Fibroblast of lung (primary cell): Measurements from ENCODE around the gene RASA1. TPM values are rescaled to one million over a fixed set of nuclear protein-coding genes. Genes with fewer than 3 reads are reported as not detected.
A peak's percentile ranks its signal among the peaks of the same experiment; 100 is the strongest.

ENCODE experiments used
- DNase-seq, 2 donors: peaks; one replicate each; pipeline versions ENCODE4 v3.0.0 to v3.0.0-alpha.2; 2010; ENCODE audit warnings: low read depth in 2 of 2
- H2AFZ ChIP-seq: 2 replicates; pipeline ENCODE4 v1.5.1; 2012; ENCODE audit warnings: low read length, control low read depth, inconsistent platforms
- H3K27ac ChIP-seq: 2 replicates; pipeline ENCODE4 v1.5.1; 2011; ENCODE audit warnings: low read length, control low read depth; ENCODE audit not compliant: insufficient read depth
- H3K27me3 ChIP-seq: 2 replicates; pipeline ENCODE4 v1.5.1; 2011; ENCODE audit warnings: mild to moderate bottlenecking, low read length; ENCODE audit not compliant: control insufficient read depth, insufficient read depth
- H3K36me3 ChIP-seq: 2 replicates; pipeline ENCODE4 v1.5.1; 2011; ENCODE audit warnings: low read length; ENCODE audit not compliant: control insufficient read depth, insufficient read depth
- H3K4me1 ChIP-seq: 2 replicates; pipeline ENCODE4 v1.5.1; 2011; ENCODE audit warnings: low read length; ENCODE audit not compliant: control insufficient read depth, insufficient read depth; ENCODE audit errors: extremely low read depth
- H3K4me2 ChIP-seq: 2 replicates; pipeline ENCODE4 v1.5.1; 2011; ENCODE audit warnings: low read length, control low read depth; ENCODE audit not compliant: insufficient read depth; ENCODE audit errors: extremely low read depth
- H3K4me3 ChIP-seq, 4 experiments: fragments of 200-600 bp in 1 of 4; sonication (generic) in 1 of 4; replicated peaks in 1 of 4; 2 replicates each; pipeline ENCODE4 v1.5.1; 2011 to 2016; ENCODE audit warnings: low read length in 4 of 4, low read depth in 3 of 4, mild to moderate bottlenecking in 3 of 4, control low read depth in 2 of 4, inconsistent platforms in 1 of 4, mixed read lengths in 1 of 4; ENCODE audit not compliant: insufficient read depth in 1 of 4; ENCODE audit errors: control extremely low read depth in 1 of 4
- H3K79me2 ChIP-seq: 2 replicates; pipeline ENCODE4 v1.5.1; 2012; ENCODE audit warnings: mild to moderate bottlenecking, low read length, inconsistent platforms; ENCODE audit not compliant: control insufficient read depth, insufficient read depth
- H3K9ac ChIP-seq: 2 replicates; pipeline ENCODE4 v1.5.1; 2011; ENCODE audit warnings: mild to moderate bottlenecking, low read length, control low read depth; ENCODE audit not compliant: insufficient read depth
- H3K9me3 ChIP-seq: 2 replicates; pipeline ENCODE4 v1.5.1; 2012; ENCODE audit warnings: low read depth, low read length; ENCODE audit not compliant: control insufficient read depth, insufficient read depth
- H4K20me1 ChIP-seq: 2 replicates; pipeline ENCODE4 v1.5.1; 2011; ENCODE audit warnings: low read length; ENCODE audit not compliant: control insufficient read depth, insufficient read depth; ENCODE audit errors: extremely low read depth
- CTCF ChIP-seq, 2 donors: IDR thresholded peaks in 1 of 2; conservative IDR thresholded peaks in 1 of 2; 1 replicate in 1 of 2; 2 replicates in 1 of 2; pipeline ENCODE4 v1.5.1; 2011 to 2012; ENCODE audit warnings: low read length in 2 of 2, control low read depth in 1 of 2, inconsistent platforms in 1 of 2, low read depth in 1 of 2, mild to moderate bottlenecking in 1 of 2
- EZH2 ChIP-seq: IDR thresholded peaks from 2 replicates; pipeline ENCODE4 v1.5.1; 2012; ENCODE audit warnings: low read length, control low read depth, mild to moderate bottlenecking; ENCODE audit errors: missing control alignments
- polyA plus RNA-seq, 2 donors: library from polyadenylated mRNA; depleted of rRNA in 1 of 2; stranded (reverse) in 1 of 2; unstranded in 1 of 2; fragments of >200 nt; gene quantifications; 2 replicates each; pipeline ENCODE4 v1.2.1, GENCODE V29; 2011 to 2012; ENCODE audit warnings: missing spikeins in 1 of 2
- total RNA-seq: library from RNA; depleted of rRNA; stranded (reverse); fragments of >200 nt; gene quantifications from 2 replicates; pipeline ENCODE4 v1.2.1, GENCODE V29; 2014

RASA1 gene
- total and polyA plus RNA-seq, 2 donors (not counting 1 experiment from before 2014, with no cell fraction given): 45.8 to 66.6 TPM

DNA sequence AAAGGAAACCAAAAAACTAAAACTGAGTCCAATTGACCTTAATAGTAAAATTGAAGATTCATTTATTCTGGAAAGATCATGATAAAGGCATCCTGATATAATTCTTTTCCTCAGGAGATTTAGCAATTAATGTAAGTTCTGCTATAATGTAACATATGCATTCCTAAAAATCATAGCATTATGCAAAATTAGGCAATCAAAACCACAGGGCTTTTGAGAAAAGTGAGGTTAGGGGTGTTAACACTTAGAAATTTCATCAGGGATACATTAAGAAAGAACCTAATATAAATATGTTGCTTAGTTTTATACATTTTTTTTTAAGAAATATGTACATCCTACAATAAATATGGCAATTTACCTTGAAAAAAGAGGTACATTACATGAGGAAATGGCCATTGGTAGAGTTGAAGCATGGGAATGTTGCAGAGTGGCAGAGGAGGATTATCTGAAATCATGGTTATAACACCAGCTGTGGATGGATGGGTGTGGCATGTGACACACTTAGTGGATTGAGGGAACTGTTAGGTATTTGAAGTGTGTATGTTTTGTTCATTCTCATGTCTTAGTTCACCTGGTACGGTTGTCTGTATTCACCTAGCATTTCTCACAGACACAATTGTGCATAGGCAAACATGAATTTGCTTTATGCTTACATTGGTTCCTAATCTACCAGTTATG, 94.0 kb downstream of the RASA1 start:
- H2AFZ ChIP-seq: no peak overlapping the region
- no peak for TF ChIP-seq EZH2
- TF ChIP-seq CTCF (conservative IDR thresholded peaks at IDR 0.05 in 1 of 2, IDR thresholded peaks at IDR 0.05 in 1 of 2; ENCODE audit: low read depth in 1 of 2, low read length in 2 of 2): no peak
- H3K4me2 ChIP-seq: no peak overlapping the region
- H3K27me3 ChIP-seq: no peaks in the 10 kb centered on the region
- DNase-seq: peak in 1 of 2 donors; percentile 53
- no peaks in the 10 kb centered on the region for H3K36me3 ChIP-seq
- no peaks in the 10 kb centered on the region for H4K20me1 ChIP-seq
- H3K4me1 ChIP-seq: peaks cover 3% of the 10 kb centered on the region
- H3K9me3 ChIP-seq: no peaks in the 10 kb centered on the region
- H3K4me3 ChIP-seq: no peak overlapping the region
- H3K9ac ChIP-seq: no peak overlapping the region
- H3K79me2 ChIP-seq: no peaks in the 10 kb centered on the region
- no peak overlapping the region for H3K27ac ChIP-seq

DNA sequence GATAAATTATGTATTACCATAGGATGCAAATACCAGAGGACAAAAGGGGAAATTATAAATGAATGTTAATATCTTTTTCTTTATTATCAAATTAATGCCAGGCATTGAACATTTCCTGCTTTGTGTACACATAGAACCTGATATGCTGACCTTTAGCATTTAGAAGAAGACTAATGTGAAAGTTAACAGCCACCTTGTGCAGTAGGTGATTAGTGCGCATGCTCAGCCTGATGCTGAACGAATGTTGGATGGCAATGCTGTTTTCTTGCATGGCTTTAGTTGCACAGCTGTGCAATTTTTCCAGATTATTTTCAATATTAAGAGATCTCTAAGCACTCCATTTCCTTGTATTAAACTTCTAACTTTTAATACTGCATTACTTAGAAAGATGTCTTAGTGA, 99.6 kb downstream of the RASA1 start:
- Histone ChIP-seq H3K27ac (no peak overlapping the region), H3K4me2 (no peak overlapping the region), H3K4me1 (no peaks in the 10 kb centered on the region), H3K36me3 (peaks cover 1% of the 10 kb centered on the region), H3K9me3 (no peaks in the 10 kb centered on the region), H3K4me3 (no peak overlapping the region), H3K79me2 (no peaks in the 10 kb centered on the region), H3K27me3 (no peaks in the 10 kb centered on the region), H4K20me1 (no peaks in the 10 kb centered on the region), H2AFZ (no peak overlapping the region), H3K9ac (no peak overlapping the region)
- TF ChIP-seq EZH2 (no peak), CTCF (conservative IDR thresholded peaks at IDR 0.05 in 1 of 2, IDR thresholded peaks at IDR 0.05 in 1 of 2; ENCODE audit: low read depth in 1 of 2, low read length in 2 of 2) (no peak)
- no peak for DNase-seq

DNA sequence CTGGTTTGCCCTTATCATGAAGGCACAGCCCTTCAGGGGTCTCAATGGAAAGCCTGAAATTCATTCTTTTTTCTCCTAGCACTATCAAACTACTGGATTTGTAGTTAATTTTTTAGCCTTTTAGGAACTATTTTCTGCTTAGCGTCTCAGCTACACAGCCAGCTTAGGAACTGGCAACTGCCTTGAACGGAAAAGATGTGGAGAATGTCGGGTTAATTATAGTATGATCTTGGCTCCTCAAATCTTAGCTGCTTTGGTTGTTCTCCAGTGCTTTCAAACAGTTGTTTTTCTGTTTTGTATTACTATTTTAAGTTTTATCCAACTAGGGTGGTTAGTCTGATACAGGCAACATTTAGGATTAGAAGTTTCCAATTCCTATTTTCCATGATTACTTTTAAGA, 100.9 kb downstream of the RASA1 start:
- Histone ChIP-seq H3K4me2 (no peak overlapping the region), H3K9ac (no peak overlapping the region), H3K4me3 (no peak overlapping the region), H3K27ac (no peak overlapping the region), H3K27me3 (no peaks in the 10 kb centered on the region), H3K9me3 (no peaks in the 10 kb centered on the region), H3K4me1 (no peaks in the 10 kb centered on the region), H3K36me3 (peaks cover 5% of the 10 kb centered on the region), H3K79me2 (no peaks in the 10 kb centered on the region), H4K20me1 (no peaks in the 10 kb centered on the region), H2AFZ (no peak overlapping the region)
- TF ChIP-seq CTCF (conservative IDR thresholded peaks at IDR 0.05 in 1 of 2, IDR thresholded peaks at IDR 0.05 in 1 of 2; ENCODE audit: low read depth in 1 of 2, low read length in 2 of 2) (no peak), EZH2 (no peak)
- DNase-seq: no peak
